GM18526 (cell line): ENCODE data around the gene SCN2B.

ENCODE experiments used
- POLR2A ChIP-seq: IDR thresholded peaks from 3 replicates; pipeline ENCODE4 v1.6.1; 2011; ENCODE audit not compliant: insufficient read length; ENCODE audit errors: extremely low read depth

SCN2B gene

GRCh38 chr11:118117790-118118601, 58.4 kb downstream of the SCN2B start:
- TF ChIP-seq POLR2A = no peak

- no peak for TF ChIP-seq POLR2A
Measured at GRCh38 chr11:118115048-118115447, 61.4 kb downstream of the SCN2B start.

GRCh38 chr11:118114266-118114665, 62.2 kb downstream of the SCN2B start:
- TF ChIP-seq POLR2A = no peak

- no peak for TF ChIP-seq POLR2A
Measured at GRCh38 chr11:118112711-118113430, 63.6 kb downstream of the SCN2B start.
